Right hindlimb (tissue), 1 donor: Measurements from ENCODE around the gene AATK.
A peak's percentile ranks its signal among the peaks of the same experiment; 100 is the strongest.

Source experiments
- DNase-seq: peaks from one replicate; pipeline ENCODE4 v3.0.0-alpha.2; 2018

AATK gene, protein sequence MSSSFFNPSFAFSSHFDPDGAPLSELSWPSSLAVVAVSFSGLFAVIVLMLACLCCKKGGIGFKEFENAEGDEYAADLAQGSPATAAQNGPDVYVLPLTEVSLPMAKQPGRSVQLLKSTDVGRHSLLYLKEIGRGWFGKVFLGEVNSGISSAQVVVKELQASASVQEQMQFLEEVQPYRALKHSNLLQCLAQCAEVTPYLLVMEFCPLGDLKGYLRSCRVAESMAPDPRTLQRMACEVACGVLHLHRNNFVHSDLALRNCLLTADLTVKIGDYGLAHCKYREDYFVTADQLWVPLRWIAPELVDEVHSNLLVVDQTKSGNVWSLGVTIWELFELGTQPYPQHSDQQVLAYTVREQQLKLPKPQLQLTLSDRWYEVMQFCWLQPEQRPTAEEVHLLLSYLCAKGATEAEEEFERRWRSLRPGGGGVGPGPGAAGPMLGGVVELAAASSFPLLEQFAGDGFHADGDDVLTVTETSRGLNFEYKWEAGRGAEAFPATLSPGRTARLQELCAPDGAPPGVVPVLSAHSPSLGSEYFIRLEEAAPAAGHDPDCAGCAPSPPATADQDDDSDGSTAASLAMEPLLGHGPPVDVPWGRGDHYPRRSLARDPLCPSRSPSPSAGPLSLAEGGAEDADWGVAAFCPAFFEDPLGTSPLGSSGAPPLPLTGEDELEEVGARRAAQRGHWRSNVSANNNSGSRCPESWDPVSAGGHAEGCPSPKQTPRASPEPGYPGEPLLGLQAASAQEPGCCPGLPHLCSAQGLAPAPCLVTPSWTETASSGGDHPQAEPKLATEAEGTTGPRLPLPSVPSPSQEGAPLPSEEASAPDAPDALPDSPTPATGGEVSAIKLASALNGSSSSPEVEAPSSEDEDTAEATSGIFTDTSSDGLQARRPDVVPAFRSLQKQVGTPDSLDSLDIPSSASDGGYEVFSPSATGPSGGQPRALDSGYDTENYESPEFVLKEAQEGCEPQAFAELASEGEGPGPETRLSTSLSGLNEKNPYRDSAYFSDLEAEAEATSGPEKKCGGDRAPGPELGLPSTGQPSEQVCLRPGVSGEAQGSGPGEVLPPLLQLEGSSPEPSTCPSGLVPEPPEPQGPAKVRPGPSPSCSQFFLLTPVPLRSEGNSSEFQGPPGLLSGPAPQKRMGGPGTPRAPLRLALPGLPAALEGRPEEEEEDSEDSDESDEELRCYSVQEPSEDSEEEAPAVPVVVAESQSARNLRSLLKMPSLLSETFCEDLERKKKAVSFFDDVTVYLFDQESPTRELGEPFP (N-terminal part only)

GRCh38 chr17:81166033-81166492 is at the start of gene AATK:
AATK (minus strand) TSS chr17:81166221; CDS start chr17:81165992, 229 bp downstream.
- no peak for DNase-seq

- no peak for DNase-seq
Measured at GRCh38 chr17:81213978-81214377, 48.0 kb upstream of the AATK start.

DNA sequence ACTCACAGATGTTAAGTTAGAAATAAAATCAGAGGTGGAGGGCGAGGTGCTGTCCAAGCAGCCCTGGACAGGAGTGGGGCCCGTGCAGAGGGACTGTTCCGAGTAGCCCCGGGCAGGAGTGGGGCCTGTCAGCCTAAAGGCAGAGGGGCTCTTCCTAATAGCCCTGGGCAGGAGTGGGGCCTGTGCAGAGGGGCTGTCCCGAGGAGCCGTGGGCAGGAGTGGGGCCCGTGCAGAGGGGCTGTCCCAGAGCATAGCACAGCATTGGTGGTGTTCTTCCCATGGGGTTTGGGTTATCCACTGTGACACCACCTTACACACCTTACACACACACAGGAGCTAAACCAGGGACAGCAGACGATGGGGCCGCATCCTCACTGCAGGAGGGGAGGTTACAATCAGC is 46.3 kb upstream of the AATK start:
- DNase-seq = no peak

DNA sequence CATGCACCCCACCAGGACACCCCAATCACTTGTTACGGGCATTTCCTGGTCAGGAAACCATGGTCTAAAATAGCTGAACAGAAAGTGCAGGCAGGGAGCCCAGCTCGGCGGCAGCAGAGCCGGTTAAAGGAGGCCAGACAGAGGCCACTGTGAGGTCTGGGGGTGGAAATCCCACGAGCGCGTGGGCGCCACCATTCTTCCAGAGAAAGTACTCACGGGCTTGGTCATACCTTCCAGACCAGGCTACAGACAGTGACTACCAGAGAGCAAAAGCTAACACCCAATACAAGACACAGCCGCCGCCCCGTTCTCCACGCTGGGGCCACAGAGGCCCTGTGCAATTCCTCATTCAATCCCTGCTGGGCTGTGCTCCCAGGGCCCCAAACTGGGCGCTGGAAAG is 44.8 kb upstream of the AATK start:
- no peak for DNase-seq

GRCh38 chr17:81210466-81210865 is 44.4 kb upstream of the AATK start:
- DNase-seq = no peak

DNA sequence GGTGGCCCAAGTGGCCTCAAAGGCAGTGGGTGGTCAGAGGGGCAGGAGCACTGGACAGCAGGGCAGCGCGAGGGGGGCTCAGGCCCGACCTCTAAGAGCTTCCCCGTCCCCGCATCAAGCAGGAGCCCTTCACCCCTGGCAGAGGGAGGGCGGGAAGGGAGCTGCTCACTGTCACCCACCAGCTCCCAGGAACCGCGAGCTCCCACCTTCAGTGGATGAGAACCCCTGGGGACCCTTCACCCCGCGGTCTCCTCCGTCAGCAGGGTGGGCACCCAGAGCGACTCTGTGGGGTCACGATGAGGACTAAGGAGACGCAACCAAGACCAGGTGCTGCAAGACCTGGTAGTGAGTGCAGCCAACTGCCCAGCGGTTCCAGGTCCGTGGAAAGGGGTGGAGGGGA is 43.1 kb upstream of the AATK start:
- DNase-seq = no peak

DNA sequence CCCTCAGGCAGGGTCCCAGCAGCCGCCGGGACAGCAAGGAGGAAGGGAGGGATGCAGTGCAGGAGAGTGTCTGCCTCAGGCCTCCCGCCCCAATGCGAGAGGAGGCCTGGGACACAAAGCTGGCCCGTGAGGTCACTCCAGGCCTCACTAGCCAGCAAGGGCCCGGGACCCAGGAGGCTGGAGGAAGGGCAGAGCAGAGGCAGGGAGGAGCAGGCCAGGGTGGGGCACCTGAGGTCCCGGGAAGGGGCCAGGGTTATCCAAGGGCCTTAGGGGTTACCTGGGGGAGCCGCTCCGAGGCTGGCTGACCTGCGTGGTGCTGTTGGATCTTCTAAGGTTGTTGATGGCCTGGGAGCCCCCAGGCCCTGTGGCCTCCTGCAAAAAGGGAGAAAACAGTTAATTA is 42.6 kb upstream of the AATK start:
- DNase-seq = no peak

- peak; percentile 44 for DNase-seq
Measured at GRCh38 chr17:81207610-81208581, 41.9 kb upstream of the AATK start.

GRCh38 chr17:81206657-81207056 is 40.6 kb upstream of the AATK start:
- DNase-seq = no peak

GRCh38 chr17:81206166-81206565 is 40.1 kb upstream of the AATK start:
- DNase-seq = no peak

GRCh38 chr17:81204578-81204977 is 38.6 kb upstream of the AATK start:
- no peak for DNase-seq

GRCh38 chr17:81203136-81203535 is 37.1 kb upstream of the AATK start:
- DNase-seq = no peak

DNA sequence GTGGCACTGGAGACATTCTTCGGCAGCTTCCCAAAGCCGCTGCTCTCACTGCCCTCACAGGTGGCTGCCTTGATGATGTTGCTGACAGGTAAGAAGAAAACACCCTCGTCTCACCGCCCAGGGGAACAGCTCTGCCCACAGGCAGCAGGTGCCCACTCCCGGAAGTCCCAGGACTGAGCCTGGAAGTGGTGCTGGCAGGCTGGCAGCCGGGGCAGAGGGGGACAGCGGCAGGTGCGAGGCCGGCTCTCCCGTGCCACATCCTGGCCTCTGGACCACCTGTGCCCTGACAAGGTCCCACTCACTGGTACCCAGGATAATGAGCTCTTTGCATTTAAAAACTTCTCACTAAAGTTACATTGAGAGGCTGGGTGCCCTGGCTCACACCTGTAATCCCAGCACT is 36.3 kb upstream of the AATK start:
- DNase-seq = no peak

DNA sequence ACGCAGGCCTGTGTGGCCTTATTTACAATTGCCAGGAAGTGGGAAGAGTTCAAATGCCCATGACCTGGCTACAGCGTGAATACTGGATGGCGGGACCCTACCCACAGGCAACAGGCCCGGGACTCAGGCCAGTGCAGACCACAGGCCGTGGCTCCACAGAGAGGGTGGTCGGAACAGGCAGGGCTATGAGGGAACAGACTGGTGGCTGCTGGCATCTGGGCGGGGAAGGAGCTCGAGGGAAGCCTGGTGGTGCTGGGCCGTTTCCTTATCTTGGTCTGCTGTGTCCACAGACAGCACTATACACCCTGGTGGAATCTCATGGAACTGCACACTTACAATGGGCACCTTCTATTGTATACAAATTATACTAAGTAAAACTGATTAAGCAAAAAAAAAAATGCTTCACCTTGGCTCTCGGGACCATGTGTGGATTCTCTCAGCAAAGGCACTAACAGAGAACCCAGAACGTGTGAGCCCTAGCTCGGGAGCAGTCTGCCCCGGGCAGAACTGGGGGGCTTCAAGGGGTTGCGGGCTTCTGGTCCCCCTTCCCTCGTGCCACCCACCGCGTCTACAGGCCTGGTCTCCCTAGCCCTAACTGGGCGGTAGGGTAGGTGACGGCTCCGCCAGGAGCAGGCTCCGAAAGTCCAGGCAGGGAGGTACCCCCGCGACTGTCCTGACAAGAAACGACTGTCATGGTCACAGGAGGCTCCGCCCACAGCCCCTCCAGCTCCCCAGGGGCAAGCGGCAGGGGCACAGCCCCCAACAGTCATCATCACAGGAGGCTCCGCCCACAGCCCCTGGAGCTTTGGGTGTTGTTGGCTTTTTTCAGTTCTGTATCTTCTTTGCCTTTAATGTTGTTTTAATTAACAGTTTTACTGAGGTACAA is 34.9 kb upstream of the AATK start:
- DNase-seq = no peak

DNA sequence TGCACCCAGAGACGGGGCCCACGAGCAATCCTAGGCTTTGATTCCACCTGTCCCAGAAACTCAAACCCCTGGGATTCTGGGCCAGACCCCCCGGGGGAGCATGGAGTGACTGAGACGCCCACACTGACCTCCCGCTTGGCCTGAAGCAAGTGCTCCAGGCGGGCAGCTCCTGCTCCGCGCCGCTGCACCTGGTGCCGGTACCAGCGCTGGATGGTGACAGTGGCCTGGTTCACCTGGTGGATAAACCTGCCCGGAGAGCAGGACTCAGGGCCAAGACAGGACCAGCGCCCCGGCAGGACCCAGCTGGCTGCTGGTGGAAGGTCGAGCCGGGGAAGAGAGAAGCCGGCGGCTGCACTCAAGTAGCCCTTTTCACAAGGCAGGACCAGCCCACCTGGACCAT is 34.2 kb upstream of the AATK start:
- no peak for DNase-seq

GRCh38 chr17:81199482-81199830 is 33.4 kb upstream of the AATK start:
- no peak for DNase-seq

DNA sequence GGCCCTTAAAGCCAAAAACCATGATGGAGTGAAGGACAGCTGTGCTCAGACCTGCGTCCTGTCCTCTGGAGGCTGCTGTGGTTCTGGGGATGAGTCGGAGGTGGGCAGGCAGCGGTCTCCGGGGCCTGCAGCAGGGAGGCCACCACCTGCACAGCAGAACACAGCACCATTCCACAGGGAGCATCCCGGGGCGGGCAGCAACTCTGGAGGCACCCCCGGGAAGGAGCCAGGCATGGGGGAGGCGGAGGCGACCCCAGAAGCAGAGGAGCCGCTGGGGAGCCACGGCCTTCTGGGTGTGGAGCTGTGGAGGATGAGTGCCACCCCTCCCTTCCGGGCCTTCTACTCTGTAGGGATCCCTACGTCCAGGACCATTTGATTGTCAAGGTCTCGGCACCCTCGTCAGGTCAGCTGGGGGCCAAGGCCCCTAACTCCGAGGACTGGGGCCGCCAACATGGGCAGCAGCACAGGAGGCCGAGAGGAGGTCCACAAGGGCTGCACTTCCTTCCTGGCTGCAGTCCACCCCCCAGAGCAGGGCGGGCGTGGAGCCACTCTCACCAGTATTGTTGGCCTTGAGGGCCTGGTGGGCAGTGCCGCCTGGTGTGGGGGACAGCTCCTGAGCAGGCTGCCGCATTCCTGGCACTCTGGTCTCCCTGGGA is 32.9 kb upstream of the AATK start:
- no peak for DNase-seq

DNA sequence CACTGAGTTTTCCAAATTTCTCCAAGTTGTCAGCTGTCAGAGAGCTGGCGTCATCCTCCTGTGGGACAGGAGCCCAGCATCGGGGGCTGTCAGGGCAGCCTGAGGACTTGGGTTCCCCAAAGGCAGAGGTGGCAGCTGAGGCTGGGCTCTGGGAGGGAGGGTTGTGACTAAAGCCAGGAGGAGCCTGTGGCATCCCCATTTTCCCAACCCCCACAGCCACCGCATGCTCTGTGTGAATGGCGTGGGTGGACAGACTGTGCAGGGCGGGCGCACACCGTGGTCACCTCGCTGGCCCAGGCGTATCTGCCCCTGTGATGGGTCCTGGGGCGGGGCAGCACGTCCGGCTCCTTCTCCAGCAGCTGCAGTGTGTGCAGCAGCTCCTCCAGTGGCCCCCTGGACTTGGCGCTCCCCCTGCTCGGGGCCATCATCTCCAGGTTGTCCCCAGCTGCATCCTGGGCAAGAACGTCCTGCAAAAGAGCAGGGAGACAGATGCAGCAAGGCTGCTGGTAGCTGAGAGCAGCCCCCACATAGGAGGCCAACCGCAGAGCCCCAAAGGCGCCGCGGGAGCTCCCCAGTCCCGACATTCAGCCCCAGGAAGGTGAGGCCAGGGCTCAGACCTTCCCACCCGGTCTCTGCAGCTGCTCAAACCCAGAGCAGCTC is 31.9 kb upstream of the AATK start:
- DNase-seq = no peak

DNA sequence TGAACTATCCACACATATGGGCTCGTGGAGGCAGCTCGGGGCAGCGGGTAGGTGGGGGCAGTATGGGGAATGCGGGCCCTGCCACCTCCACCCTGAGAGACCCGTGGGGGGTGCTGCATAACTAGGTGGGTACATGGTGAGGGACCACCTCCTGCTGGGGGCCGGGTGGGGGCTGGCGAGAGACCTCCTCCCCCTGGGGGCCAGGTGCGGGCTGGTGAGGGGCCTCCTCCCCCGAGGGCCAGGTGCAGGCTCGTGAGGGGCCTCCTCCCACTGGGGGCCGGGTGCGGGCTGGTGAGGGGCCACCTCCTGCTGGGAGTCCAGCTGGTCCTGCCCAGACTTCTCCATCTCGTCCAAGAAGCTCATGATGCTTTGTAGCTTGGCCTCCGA is 31.4 kb upstream of the AATK start:
- no peak for DNase-seq
